NCI-H1417 treated with DMSO at 0.1 percent for 48 hours (cell line): ENCODE data around the gene PLEKHA7.
"Not testable (repeated sequence)": the region's sequence is repeated elsewhere in the genome, so short reads cannot be mapped to it uniquely, and the experiment has no call there.

Experiments used
- DNase-seq: peaks from one replicate; lab custom pipeline; 2025; lab: John Stamatoyannopoulos, UW

PLEKHA7 gene

GRCh38 chr11:16977994-16978315, 36.3 kb downstream of the PLEKHA7 start:
- no peak for DNase-seq

GRCh38 chr11:16977136-16977993, 36.8 kb downstream of the PLEKHA7 start:
- DNase-seq: no peak

- DNase-seq: no peak
Measured at GRCh38 chr11:16976379-16976778, 37.8 kb downstream of the PLEKHA7 start.

GRCh38 chr11:16975906-16976305, 38.3 kb downstream of the PLEKHA7 start:
- DNase-seq: no peak

GRCh38 chr11:16973338-16973964, 40.8 kb downstream of the PLEKHA7 start:
- DNase-seq: no peak

- no peak for DNase-seq
Measured at GRCh38 chr11:16969010-16969999, 44.9 kb downstream of the PLEKHA7 start.

- DNase-seq: no peak
Measured at GRCh38 chr11:16968196-16968595, 46.0 kb downstream of the PLEKHA7 start.

- no peak for DNase-seq
Measured at GRCh38 chr11:16966930-16967671, 47.1 kb downstream of the PLEKHA7 start.

- DNase-seq: no peak
Measured at GRCh38 chr11:16964501-16964900, 49.7 kb downstream of the PLEKHA7 start.

- no peak for DNase-seq
Measured at GRCh38 chr11:16963316-16963876, 50.8 kb downstream of the PLEKHA7 start.

- DNase-seq: not testable (repeated sequence)
Measured at GRCh38 chr11:16962589-16962988, 51.6 kb downstream of the PLEKHA7 start.

GRCh38 chr11:16962146-16962545, 52.1 kb downstream of the PLEKHA7 start:
- DNase-seq: no peak

GRCh38 chr11:16960250-16960649, 54.0 kb downstream of the PLEKHA7 start:
- DNase-seq: no peak

- DNase-seq: no peak
Measured at GRCh38 chr11:16959602-16960001, 54.6 kb downstream of the PLEKHA7 start.

GRCh38 chr11:16958833-16959232, 55.4 kb downstream of the PLEKHA7 start:
- DNase-seq: no peak

- DNase-seq: no peak
Measured at GRCh38 chr11:16956538-16957153, 57.6 kb downstream of the PLEKHA7 start.

- DNase-seq: no peak
Measured at GRCh38 chr11:16953663-16954062, 60.6 kb downstream of the PLEKHA7 start.

- no peak for DNase-seq
Measured at GRCh38 chr11:16946477-16947282, 67.5 kb downstream of the PLEKHA7 start.

- DNase-seq: no peak
Measured at GRCh38 chr11:16945671-16946469, 68.3 kb downstream of the PLEKHA7 start.
